Measurements from ENCODE around the gene TRPV3. TPM values are rescaled to one million over a fixed set of nuclear protein-coding genes. Genes with fewer than 3 reads are reported as not detected.
A peak's percentile ranks its signal among the peaks of the same experiment; 100 is the strongest.

The TRPV3 gene
- total RNA-seq: 0.25 TPM
- polyA plus RNA-seq: under 1 TPM in 1 of 4 donors, not detected in 3; 0.06 TPM

DNA sequence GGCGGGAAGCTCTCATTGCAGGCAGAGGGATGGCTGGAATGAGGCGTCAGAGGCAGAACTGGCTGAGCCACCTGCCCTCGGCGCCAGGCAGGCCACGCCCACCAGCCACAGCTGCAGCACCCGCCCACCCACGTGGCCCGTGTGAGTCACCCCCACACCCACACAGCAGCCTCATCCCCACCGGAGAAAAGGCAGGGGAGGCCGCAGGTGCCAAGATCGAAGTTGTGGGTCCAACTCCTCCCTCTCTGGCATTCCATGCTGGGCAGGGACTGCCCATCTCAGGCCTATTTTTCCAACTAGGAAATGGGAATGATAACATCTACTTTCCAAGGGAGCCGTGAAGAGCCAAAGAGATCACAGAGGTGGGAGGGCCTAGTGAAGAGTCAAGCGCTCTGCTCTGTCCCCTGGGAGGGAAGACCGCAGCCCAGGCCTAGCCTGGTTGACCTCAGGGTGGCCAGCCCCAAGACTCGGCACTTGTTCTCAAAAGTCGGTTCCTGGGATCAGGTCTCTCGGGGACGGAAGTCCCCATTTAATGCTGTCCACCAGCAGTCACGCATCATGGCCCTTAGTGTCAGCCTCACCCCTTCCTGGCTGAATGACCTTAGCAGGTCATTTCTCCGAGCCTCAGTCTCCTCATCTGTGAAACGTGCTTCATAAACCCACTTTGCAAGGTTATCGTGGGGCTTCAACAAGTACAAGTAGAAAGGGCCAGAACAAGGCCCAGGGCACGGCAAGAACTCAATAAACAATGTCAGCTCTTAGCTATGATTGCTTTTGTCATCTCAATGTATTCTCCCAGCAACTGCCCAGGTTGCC lies at the start of gene TRPV3:
TSS of gene TRPV3 (minus strand) at position 45 of the 816 bp plus-strand sequence. CDS start 2,962 bp downstream, outside the sequence.
- Histone ChIP-seq H3K27me3 (ENCODE audit: control insufficient read depth, insufficient read depth, low read length) (no peaks in the 10 kb centered on the region), H3K4me1 (ENCODE audit: control insufficient read depth, insufficient read depth, low read length, poor library complexity, severe bottlenecking) (peaks cover 17% of the 10 kb centered on the region), H3K9me3 (ENCODE audit: control insufficient read depth in 2 of 2, low read length in 2 of 2) (no peaks in the 10 kb centered on the region), H3K36me3 (ENCODE audit: control insufficient read depth, insufficient read depth, low read length) (no peaks in the 10 kb centered on the region), H3K27ac (ENCODE audit: insufficient read depth, low read length, poor library complexity, severe bottlenecking) (peak within 1 kb of the TSS; percentile 30), H3K4me3 (ENCODE audit: low read depth, low read length) (no peak within 1 kb of the TSS)
- Mint-ChIP-seq H3K4me3 (peak within 1 kb of the TSS; percentile 20 to 81 (median 66)), H3K27me3 (peaks cover 3% of the 10 kb centered on the region), H3K27ac (peak within 1 kb of the TSS; percentile 72 to 94 (median 86)), H3K4me1 (peaks cover 0 to 24% (median 8%) of the 10 kb centered on the region in 4 donors), H3K36me3 (no peaks in the 10 kb centered on the region), H3K9me3 (peaks cover 0 to 1% (median 0%) of the 10 kb centered on the region in 7 donors)
- peak; percentile 25 to 64 (median 33) for DNase-seq
- ATAC-seq (ENCODE audit: low read depth in 2 of 2): peak; percentile 76 to 81

GRCh38 chr17:3603870-3604259 lies 46.3 kb upstream of the TRPV3 start:
- H3K27ac ChIP-seq (ENCODE audit: insufficient read depth, low read length, poor library complexity, severe bottlenecking): no peak overlapping the region
- Mint-ChIP-seq H3K36me3 (peaks cover 5% of the 10 kb centered on the region), H3K9me3 (no peaks in the 10 kb centered on the region), H3K27ac (no peak overlapping the region), H3K4me3 (no peak overlapping the region), H3K4me1 (no peaks in the 10 kb centered on the region), H3K27me3 (no peaks in the 10 kb centered on the region)
- H3K9me3 ChIP-seq (ENCODE audit: control insufficient read depth in 2 of 2, low read length in 2 of 2): no peaks in the 10 kb centered on the region
- peaks cover 5% of the 10 kb centered on the region for H3K36me3 ChIP-seq (ENCODE audit: control insufficient read depth, insufficient read depth, low read length)
- H3K27me3 ChIP-seq (ENCODE audit: control insufficient read depth, insufficient read depth, low read length): no peaks in the 10 kb centered on the region
- H3K4me3 ChIP-seq (ENCODE audit: low read depth, low read length): no peak overlapping the region
- no peaks in the 10 kb centered on the region for H3K4me1 ChIP-seq (ENCODE audit: control insufficient read depth, insufficient read depth, low read length, poor library complexity, severe bottlenecking)
- DNase-seq (no peak), ATAC-seq (ENCODE audit: low read depth in 2 of 2) (no peak)

- Mint-ChIP-seq H3K4me1 (no peaks in the 10 kb centered on the region), H3K9me3 (no peaks in the 10 kb centered on the region), H3K4me3 (no peak overlapping the region), H3K27me3 (no peaks in the 10 kb centered on the region), H3K27ac (no peak overlapping the region), H3K36me3 (peaks cover 2% of the 10 kb centered on the region)
- Histone ChIP-seq H3K4me1 (ENCODE audit: control insufficient read depth, insufficient read depth, low read length, poor library complexity, severe bottlenecking) (no peaks in the 10 kb centered on the region), H3K9me3 (ENCODE audit: control insufficient read depth in 2 of 2, low read length in 2 of 2) (no peaks in the 10 kb centered on the region), H3K27me3 (ENCODE audit: control insufficient read depth, insufficient read depth, low read length) (no peaks in the 10 kb centered on the region), H3K27ac (ENCODE audit: insufficient read depth, low read length, poor library complexity, severe bottlenecking) (no peak overlapping the region), H3K4me3 (ENCODE audit: low read depth, low read length) (no peak overlapping the region), H3K36me3 (ENCODE audit: control insufficient read depth, insufficient read depth, low read length) (peaks cover 5% of the 10 kb centered on the region)
- DNase-seq (peak in 1 of 3 donors; percentile 19), ATAC-seq (ENCODE audit: low read depth in 2 of 2) (peak in 1 of 2 donors; percentile 39)
These were observed 45.7 kb upstream of the TRPV3 start for GRCh38 chr17:3603119-3603869.

- peaks cover 5% of the 10 kb centered on the region for H3K36me3 ChIP-seq (ENCODE audit: control insufficient read depth, insufficient read depth, low read length)
- Mint-ChIP-seq H3K27me3 (no peaks in the 10 kb centered on the region), H3K4me3 (no peak overlapping the region), H3K36me3 (no peaks in the 10 kb centered on the region), H3K27ac (no peak overlapping the region), H3K4me1 (no peaks in the 10 kb centered on the region), H3K9me3 (no peaks in the 10 kb centered on the region)
- H3K4me3 ChIP-seq (ENCODE audit: low read depth, low read length): no peak overlapping the region
- no peaks in the 10 kb centered on the region for H3K9me3 ChIP-seq (ENCODE audit: control insufficient read depth in 2 of 2, low read length in 2 of 2)
- H3K27ac ChIP-seq (ENCODE audit: insufficient read depth, low read length, poor library complexity, severe bottlenecking): no peak overlapping the region
- no peaks in the 10 kb centered on the region for H3K27me3 ChIP-seq (ENCODE audit: control insufficient read depth, insufficient read depth, low read length)
- ATAC-seq (ENCODE audit: low read depth in 2 of 2): no peak
- H3K4me1 ChIP-seq (ENCODE audit: control insufficient read depth, insufficient read depth, low read length, poor library complexity, severe bottlenecking): no peaks in the 10 kb centered on the region
- peak in 2 of 3 donors; percentile 6 to 58 for DNase-seq
These were observed 44.9 kb upstream of the TRPV3 start for GRCh38 chr17:3602499-3602898.

GRCh38 chr17:3600529-3601205 lies 43.1 kb upstream of the TRPV3 start:
- H3K4me3 Mint-ChIP-seq: no peak overlapping the region
- no peaks in the 10 kb centered on the region for H3K36me3 Mint-ChIP-seq
- H3K27me3 Mint-ChIP-seq: no peaks in the 10 kb centered on the region
- H3K4me1 Mint-ChIP-seq: no peaks in the 10 kb centered on the region
- DNase-seq: no peak
- H3K9me3 Mint-ChIP-seq: no peaks in the 10 kb centered on the region
- Histone ChIP-seq H3K4me1 (ENCODE audit: control insufficient read depth, insufficient read depth, low read length, poor library complexity, severe bottlenecking) (no peaks in the 10 kb centered on the region), H3K36me3 (ENCODE audit: control insufficient read depth, insufficient read depth, low read length) (no peaks in the 10 kb centered on the region), H3K4me3 (ENCODE audit: low read depth, low read length) (no peak overlapping the region), H3K9me3 (ENCODE audit: control insufficient read depth in 2 of 2, low read length in 2 of 2) (no peaks in the 10 kb centered on the region), H3K27me3 (ENCODE audit: control insufficient read depth, insufficient read depth, low read length) (no peaks in the 10 kb centered on the region), H3K27ac (ENCODE audit: insufficient read depth, low read length, poor library complexity, severe bottlenecking) (no peak overlapping the region)
- ATAC-seq (ENCODE audit: low read depth in 2 of 2): no peak
- no peak overlapping the region for H3K27ac Mint-ChIP-seq

- Histone ChIP-seq H3K27ac (ENCODE audit: insufficient read depth, low read length, poor library complexity, severe bottlenecking) (no peak overlapping the region), H3K36me3 (ENCODE audit: control insufficient read depth, insufficient read depth, low read length) (no peaks in the 10 kb centered on the region), H3K27me3 (ENCODE audit: control insufficient read depth, insufficient read depth, low read length) (no peaks in the 10 kb centered on the region), H3K4me1 (ENCODE audit: control insufficient read depth, insufficient read depth, low read length, poor library complexity, severe bottlenecking) (no peaks in the 10 kb centered on the region), H3K9me3 (ENCODE audit: control insufficient read depth in 2 of 2, low read length in 2 of 2) (no peaks in the 10 kb centered on the region), H3K4me3 (ENCODE audit: low read depth, low read length) (no peak overlapping the region)
- no peaks in the 10 kb centered on the region for H3K36me3 Mint-ChIP-seq
- H3K27ac Mint-ChIP-seq: no peak overlapping the region
- H3K9me3 Mint-ChIP-seq: no peaks in the 10 kb centered on the region
- DNase-seq (no peak), ATAC-seq (ENCODE audit: low read depth in 2 of 2) (no peak)
- H3K4me1 Mint-ChIP-seq: no peaks in the 10 kb centered on the region
- H3K4me3 Mint-ChIP-seq: no peak overlapping the region
- H3K27me3 Mint-ChIP-seq: no peaks in the 10 kb centered on the region
These were observed 40.5 kb upstream of the TRPV3 start for GRCh38 chr17:3598078-3598477.

DNA sequence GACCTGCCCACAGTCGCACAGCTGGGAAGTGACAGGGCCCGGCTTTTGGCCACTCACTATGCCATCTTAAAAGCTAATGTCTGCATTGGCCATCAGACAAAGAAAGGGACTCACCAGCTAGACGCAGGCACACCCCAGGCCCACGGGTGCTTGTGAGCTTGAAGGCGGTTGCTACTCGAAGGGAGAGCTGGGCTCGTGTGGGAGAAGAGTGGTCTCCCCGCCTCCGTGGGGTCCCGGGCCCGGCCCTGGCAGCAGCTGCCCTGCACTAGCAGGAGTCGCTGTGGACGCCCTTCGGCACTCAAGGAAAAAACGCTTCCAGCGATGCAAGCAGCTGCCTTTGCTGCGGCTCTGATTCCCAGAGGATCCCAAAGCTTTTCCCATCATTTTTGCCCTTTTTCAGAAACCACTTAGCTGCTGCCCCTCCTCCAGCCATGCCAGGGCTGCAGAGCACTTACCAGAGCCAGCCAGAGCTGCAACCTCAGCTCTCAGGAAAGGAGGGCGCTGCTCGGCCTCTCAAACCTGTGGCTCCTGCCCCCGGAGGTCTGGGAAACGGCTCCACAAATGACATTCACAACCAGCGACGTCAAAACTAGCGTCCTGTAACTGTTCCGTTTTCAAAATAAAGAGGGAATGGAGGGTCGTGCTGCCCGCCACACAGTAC lies 39.3 kb upstream of the TRPV3 start:
- Mint-ChIP-seq H3K4me3 (no peak overlapping the region), H3K9me3 (no peaks in the 10 kb centered on the region), H3K4me1 (no peaks in the 10 kb centered on the region), H3K27ac (no peak overlapping the region), H3K36me3 (no peaks in the 10 kb centered on the region), H3K27me3 (no peaks in the 10 kb centered on the region)
- Histone ChIP-seq H3K27ac (ENCODE audit: insufficient read depth, low read length, poor library complexity, severe bottlenecking) (no peak overlapping the region), H3K27me3 (ENCODE audit: control insufficient read depth, insufficient read depth, low read length) (no peaks in the 10 kb centered on the region), H3K36me3 (ENCODE audit: control insufficient read depth, insufficient read depth, low read length) (no peaks in the 10 kb centered on the region), H3K4me1 (ENCODE audit: control insufficient read depth, insufficient read depth, low read length, poor library complexity, severe bottlenecking) (no peaks in the 10 kb centered on the region), H3K4me3 (ENCODE audit: low read depth, low read length) (no peak overlapping the region), H3K9me3 (ENCODE audit: control insufficient read depth in 2 of 2, low read length in 2 of 2) (no peaks in the 10 kb centered on the region)
- ATAC-seq (ENCODE audit: low read depth in 2 of 2): no peak
- DNase-seq: no peak

Measured in CD4-positive, CD25-positive, alpha-beta regulatory T cell (primary cell).